ENCODE data around the gene LRBA.
"Not testable (repeated sequence)": the region's sequence is repeated elsewhere in the genome, so short reads cannot be mapped to it uniquely, and the experiment has no call there.

The LRBA gene, protein sequence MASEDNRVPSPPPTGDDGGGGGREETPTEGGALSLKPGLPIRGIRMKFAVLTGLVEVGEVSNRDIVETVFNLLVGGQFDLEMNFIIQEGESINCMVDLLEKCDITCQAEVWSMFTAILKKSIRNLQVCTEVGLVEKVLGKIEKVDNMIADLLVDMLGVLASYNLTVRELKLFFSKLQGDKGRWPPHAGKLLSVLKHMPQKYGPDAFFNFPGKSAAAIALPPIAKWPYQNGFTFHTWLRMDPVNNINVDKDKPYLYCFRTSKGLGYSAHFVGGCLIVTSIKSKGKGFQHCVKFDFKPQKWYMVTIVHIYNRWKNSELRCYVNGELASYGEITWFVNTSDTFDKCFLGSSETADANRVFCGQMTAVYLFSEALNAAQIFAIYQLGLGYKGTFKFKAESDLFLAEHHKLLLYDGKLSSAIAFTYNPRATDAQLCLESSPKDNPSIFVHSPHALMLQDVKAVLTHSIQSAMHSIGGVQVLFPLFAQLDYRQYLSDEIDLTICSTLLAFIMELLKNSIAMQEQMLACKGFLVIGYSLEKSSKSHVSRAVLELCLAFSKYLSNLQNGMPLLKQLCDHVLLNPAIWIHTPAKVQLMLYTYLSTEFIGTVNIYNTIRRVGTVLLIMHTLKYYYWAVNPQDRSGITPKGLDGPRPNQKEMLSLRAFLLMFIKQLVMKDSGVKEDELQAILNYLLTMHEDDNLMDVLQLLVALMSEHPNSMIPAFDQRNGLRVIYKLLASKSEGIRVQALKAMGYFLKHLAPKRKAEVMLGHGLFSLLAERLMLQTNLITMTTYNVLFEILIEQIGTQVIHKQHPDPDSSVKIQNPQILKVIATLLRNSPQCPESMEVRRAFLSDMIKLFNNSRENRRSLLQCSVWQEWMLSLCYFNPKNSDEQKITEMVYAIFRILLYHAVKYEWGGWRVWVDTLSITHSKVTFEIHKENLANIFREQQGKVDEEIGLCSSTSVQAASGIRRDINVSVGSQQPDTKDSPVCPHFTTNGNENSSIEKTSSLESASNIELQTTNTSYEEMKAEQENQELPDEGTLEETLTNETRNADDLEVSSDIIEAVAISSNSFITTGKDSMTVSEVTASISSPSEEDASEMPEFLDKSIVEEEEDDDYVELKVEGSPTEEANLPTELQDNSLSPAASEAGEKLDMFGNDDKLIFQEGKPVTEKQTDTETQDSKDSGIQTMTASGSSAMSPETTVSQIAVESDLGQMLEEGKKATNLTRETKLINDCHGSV (N-terminal part only)

DNA sequence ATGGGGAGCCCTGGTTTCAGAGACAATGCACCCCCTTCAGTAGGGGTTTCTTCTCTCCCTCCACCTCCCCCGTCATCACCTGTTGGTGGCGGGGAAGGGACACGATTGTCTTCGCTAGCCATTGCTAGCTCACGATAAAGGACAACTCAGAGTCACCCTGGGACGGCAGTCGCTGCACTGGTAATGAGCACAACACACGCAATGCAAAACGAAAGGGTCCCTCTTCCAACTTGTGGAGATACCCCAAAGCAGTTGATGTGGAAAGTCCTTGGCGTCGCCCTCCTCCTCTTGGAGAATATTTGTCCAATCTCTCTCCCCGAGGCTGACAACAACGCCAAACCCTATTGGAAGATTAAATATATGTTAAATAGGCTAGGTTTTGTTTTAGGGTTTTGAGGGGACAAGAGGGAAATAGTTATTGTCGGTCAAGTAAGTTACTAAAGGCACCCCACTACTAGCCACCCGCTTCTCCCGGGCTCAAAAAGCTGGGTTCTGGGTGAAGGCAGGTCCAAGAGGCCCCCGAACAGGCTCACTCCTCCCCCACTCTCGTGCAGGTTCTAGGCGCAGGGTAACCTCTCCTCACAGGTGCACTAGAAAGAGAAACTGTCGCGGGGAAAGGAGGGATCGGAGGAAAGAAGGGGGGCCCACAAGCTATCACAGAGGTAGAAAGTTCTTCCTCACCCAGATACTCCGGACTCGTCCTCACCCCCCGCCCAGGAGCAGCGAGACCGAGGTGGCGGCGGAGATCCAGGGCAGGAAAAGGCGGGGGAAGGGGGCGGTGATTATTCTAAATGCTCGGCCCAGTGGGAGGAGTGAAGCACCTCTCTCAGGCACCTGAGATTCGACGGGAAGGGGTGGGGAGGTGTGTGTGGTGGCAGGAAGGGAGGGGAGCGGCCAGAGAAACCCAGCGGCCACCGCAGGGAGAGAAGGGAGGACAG, at the start of gene LRBA:
TSS of gene LRBA (minus strand) at position 764 of the 938 bp plus-strand sequence. CDS start at position 122, 642 bp downstream.
- DNase-seq: peak; percentile 51 to 92 (median 76)
- intact Hi-C loops (cut with DNase I): loop anchor here (10.0 kb wide), 1 partner anchor 80 kb away; the partner anchor contains the start of gene RPS3A

DNA sequence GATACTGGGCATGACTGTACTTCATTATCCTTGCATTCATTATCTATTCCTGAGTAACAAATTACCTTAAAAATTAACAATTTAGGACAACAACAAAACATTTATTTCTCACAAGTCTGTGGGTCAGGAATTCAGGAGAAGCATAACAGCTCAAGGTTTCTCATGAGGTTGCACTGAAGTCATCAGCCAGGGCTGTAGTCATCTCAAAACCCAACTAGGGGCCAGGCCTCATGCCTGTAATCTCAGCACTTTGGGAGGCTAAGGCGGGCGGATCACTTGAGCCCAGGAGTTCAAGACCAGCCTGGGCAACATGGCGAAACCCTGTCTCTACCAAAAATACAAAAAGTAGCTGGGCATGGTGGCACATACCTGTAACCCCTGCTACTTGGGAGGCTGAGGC, 48.1 kb upstream of the LRBA start:
- DNase-seq; intact Hi-C loops (cut with DNase I): not testable (repeated sequence)

DNA sequence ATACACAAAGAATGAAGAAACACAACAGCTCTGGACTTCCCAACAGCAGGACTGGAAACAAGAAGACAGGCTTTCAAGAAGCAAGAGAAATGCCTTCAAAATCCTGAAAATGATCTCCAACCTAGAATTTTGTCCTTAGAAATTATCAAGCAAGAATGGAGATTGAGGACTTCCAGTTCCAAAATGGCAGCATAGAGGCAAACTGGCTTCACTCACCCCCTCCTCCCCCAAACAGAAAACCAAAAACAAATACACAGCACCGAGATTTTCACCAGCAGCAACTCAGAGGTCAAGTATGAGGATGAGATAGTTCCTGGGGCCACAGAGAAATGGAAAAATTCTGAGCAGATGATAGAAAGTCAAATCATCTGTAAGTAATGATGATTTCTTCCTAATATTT, 40.5 kb upstream of the LRBA start:
- intact Hi-C loops (cut with DNase I): no loop called here
- no peak for DNase-seq

DNA sequence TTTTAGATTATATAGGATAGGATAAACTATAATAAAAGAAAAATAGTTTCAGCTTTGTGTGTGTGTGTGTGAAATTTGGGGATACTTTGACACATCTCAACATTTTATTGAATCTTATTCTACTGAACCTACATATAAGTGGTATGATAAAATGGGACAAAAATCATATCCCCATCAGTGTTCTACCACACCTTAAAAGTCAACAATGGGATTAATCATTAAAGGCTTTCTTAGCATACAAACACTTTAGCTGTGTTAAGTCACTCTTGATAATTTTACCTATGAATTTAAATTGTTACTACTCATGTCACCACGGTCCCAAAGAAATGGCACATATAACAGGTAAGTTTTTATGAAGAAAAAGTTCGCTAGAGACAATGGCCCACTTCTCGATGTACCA, 37.7 kb upstream of the LRBA start:
- no peak for DNase-seq
- intact Hi-C loops (cut with DNase I): no loop called here

DNA sequence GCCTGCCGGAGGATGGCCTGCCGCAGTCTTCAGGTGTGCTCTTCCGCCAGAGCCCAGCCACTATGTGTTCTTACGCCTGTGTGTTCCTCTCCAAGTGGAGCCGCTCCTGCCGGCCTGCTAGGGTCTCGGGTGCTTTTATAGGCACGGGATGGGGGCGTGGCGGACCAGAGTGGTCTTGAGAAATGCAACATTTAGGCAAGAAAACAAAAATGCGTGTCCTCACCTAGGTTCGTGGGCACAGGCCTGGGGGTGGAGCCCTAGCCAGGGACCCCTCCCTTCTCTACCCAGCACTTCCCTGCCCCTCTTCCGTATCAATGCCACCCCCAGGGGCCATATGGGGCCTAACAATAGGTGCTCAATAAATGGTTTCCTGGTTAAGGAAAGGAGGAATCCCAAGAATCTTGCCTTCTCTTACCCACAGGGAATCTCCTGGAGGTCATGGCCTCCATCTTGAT, 34.4 kb upstream of the LRBA start:
- intact Hi-C loops (cut with DNase I): no loop called here
- DNase-seq: peak in 1 of 42 donors; percentile 1

DNA sequence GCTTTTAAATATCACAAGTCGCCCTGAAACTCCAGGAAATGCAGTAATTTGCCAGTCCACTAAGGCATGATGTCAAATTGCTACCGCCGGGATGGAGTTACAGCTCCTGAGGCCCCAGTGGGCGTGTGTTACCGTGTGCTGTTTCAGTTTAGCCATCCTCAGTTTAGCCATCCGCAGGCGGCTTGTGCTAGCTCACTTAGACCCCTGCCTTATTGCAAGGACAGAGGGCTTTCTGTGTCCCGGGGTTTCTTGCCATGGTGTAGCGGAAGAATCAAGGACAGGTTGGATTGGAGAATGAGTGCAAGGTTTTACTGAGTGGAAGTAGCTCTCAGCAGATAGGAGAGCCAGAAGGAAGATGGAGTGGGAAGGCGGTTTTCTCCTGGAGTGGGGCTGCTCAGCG, 33.8 kb upstream of the LRBA start:
- DNase-seq: peak in 1 of 42 donors; percentile 12
- intact Hi-C loops (cut with DNase I): no loop called here

DNA sequence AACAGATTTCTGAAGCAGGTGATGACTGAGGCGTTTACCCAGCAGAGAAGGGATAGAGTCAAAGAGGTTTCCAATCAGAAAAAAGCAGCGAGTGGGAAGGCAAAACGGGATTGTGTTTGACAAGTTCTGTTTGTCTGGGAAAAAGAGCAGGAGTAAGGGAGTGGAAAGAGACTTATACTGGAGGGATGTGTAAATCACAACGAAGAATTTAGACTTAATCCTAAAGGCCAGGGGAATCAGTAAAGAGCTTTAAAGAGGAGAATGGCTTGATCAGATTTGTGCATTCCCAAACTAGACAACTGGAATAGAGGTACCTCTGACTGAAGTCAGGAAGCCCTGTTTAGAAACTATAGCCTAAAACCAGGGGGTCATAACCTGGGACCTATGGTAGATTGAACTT, 31.5 kb upstream of the LRBA start:
- DNase-seq: no peak
- intact Hi-C loops (cut with DNase I): no loop called here

DNA sequence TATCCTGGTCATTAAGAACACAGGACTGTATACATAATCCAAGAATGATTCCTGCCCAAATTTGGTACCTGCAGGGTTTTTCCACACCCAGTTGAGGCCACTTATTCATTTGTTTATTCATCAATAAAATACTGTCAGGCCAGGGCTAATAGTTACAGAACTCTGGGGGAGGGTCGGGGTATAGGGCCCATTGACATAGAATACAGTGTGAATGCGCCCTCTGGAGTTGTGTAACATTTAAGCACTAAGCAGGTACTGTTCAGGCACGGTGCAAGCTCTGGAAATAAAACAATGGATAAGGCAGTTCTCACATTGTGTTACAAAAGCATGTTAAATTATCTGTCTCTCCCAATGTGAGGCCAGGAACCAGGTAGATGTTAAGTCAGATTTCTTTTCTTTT, 30.8 kb upstream of the LRBA start:
- DNase-seq: no peak
- intact Hi-C loops (cut with DNase I): no loop called here

DNA sequence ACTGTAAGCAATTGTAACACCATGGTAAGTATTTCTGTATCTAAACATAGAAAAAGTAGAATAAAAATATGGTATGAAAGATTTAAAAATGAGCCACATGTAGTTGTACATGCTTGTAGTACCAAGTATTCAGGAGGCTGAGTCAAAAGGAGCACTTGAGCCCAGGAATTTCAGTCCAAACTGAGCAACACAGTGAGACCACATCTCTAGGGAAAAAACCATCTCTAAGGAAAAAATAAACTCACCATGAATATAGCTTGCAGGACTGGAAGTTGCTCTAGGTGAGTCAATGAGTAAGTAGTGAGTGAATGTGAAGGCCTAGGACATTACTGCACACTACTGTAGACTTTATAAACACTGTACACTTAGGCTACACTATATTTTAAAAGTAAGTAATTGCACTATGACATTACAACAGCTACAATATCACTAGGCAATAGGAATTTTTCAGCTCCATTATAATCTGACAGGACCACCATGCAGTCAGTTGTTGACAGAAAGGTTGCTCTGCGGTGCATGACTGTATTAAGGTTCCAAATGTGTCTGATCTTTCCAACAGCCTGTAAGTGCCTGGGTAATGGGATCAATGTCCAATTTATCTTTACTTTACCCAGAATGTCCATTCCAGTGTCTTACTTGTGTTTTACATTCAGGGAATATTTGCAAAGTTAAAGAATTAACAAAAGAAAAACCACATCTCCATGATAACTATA, 28.9 kb upstream of the LRBA start:
- intact Hi-C loops (cut with DNase I): no loop called here
- no peak for DNase-seq

DNA sequence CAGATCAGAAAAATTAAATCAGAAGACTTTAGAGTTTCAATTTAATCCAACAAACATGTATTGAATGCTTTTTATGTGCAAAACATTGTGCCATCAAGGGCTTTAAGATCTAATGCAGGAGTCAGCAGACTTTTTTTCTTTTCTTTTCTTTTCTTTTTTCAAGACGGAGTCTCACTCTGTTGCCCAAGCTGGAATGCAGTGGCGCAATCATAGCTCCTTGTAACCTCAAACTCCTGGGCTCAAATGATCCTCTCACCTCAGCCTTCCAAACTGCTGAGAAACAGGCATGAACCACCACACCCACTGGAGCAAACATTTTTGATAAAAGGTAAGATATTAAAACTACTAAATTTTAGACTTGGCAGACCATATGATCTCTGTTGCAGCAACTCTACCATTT, 24.6 kb upstream of the LRBA start:
- intact Hi-C loops (cut with DNase I): no loop called here
- DNase-seq: no peak

DNA sequence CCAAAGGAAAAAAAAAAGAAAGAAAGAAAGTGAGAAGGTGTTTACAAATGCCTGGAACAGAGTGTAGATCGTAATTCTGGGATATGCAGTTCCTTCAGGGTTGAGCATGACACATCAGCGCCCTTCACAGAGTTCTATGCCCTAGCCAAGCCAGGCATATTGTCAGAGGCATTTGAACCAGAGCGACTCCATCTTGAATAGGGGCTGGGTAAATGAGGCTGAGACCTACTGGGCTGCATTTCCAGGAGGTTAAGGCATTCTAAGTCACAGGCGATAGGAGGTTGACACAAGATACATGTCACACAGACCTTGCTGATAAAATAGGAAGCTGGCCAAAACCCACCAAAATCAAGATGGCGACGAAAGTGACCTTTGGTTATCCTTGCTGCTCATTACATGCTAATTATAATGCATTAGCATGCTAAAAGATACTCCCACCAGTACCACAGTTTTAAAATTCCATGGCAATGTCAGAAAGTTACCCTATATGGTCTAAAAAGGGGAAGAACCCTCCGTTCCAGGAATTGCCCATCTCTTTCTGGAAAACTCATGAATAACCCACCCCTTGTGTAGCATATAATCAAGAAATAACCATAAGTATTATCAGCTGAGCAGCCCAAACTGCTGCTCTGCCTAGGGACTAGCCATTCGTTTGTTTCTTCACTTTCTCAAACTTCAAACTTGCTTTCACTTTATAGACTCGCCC, 23.5 kb upstream of the LRBA start:
- intact Hi-C loops (cut with DNase I): no loop called here
- DNase-seq: no peak

DNA sequence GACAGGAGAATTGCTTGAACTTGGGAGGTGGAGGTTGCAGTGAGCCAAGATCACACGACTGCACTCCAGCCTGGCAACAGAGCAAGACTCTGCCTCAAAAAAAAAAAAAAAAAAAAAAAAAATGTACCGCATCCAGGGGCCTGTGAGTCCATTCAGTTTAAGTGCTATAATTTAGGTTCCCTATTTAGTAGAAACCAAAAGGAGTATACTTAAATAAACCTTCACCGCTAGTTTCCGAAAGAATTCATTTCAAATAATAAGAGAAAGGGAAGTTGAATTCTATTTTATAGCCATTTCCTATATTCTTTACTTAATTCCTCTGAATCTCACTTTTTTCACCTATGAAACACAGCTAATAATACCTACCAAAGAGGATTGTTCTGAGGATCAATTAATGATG, 20.8 kb upstream of the LRBA start:
- intact Hi-C loops (cut with DNase I): no loop called here
- no peak for DNase-seq

DNA sequence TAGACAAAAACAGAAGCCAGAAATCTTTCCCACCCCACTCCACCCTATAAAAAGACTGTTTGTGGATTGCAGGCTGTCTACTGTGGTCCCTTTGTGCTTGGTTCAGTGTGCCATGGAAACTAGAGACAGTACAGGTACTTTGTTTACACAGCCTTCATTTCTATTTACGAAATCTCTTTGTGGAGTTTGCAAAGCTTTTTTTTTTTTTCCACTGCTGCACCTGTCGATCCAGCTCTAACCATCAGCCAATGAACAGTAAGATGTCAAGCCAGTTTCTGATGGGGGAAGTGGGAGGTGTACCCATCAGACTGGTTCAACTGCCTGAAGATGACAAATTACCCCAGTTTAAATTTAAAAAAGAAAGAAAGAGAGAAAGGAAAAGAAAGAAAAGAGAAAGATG, 20.2 kb upstream of the LRBA start:
- no peak for DNase-seq
- intact Hi-C loops (cut with DNase I): no loop called here

DNA sequence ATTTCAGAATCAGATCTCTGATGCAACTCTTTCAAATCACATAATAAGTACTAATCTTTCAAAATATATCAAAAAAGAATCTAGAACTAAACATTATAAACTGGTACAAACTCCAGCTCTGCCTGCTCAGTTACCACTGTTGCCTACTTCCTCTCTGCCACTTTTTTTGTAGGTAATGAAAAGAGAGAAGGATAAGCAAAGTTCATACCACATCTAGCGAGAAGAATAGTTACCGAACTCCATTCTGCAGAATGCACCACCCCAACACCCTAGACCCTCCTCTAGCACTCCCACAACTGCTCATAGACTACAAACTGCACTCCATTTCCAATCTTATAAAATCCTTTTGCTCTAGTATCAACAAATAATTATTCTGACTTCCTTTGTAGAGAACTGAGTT, 19.7 kb upstream of the LRBA start:
- intact Hi-C loops (cut with DNase I): no loop called here
- no peak for DNase-seq

DNA sequence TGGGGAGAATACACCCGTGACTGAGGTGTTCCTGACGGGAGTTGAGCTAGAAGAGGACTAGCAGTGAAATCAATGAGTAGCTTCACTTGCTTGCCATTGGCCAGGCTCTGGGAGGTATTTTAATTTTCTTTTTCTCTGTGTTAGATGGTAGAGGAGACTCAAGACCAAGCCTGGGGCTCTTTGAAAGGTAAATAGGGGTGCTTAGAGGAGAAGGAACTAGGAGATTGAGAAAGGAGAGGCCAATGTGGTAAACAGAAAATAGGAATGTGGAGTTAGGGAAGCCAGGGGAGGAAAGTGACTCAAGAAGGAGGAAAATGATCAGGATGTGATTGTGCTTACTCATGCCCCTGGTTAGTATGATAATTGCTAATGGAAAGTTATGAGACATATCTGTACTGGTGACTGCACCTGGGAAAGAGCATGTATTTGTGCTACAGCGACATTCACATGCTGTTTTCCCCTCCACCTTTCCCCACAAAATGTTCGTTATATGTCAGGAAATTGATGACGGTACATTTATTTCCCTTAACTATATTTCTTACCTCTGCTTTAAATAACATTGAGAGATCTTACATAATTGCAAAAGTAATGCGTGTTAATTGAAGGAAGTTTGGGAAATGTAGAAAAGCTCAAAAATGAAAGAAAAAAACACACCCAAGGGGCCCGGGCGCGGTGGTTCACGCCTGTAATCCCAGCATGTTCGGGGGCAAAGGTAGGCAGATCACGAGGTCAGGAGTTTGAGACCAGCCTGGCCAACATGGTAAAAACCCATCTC, 16.9 kb upstream of the LRBA start:
- DNase-seq: peak in 1 of 42 donors; percentile 28
- intact Hi-C loops (cut with DNase I): no loop called here

DNA sequence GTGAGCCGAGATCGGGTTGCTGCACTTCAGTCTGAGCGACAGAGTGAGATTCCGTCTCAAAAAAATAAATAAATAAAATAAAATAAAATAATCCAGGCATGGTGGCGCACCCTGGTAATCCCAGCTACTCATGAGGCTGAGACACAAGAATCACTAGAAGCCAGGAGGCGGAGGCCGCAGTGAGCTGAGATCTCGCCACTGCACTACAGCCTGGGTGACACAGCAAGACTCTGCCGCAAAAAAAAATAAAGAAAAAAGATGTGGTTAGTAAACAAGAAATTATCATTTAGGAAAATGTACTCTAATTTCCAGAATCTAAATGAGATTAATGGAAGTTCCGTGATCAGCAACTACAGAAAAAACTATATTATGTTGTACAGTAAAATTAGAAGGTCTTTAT, 14.5 kb upstream of the LRBA start:
- no peak for DNase-seq
- intact Hi-C loops (cut with DNase I): no loop called here
